Measurements from ENCODE around the gene SLC29A3.

The SLC29A3 gene

DNA sequence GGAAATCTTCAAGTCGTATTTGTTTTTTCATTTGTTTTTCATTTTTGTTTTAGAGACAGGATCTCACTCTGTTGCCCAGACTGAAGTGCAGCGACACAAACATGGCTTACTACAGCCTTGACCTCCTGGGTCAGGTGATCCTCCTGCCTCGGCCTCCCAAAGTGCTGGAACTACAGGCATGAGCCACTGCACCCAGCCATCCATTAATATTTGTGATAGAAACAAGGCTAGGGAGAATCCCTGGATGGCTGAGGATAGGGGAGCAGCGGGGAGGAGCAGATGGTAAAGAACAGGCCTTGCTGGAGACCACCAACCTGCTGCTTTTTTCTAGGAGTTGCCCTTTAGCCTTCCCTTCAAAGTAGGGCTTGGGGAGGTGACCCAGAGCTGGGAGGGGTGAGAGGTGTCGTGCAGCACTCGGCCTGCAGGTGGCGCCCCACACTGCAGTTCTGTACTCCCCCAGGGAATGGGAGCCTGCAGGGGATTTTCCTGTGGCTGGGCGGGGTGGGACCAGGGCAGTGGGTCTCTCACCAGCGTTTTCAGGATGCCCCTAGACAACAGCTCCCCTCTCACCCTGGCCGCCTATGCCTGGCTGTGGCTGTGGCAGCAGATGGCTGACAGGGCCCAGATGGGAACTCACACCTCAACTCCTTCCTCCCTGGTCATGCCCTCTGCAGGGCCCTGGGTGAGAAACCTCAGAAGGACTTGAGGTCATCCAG lies 65.1 kb downstream of the SLC29A3 start:
- no peak overlapping the region for H3K27ac ChIP-seq (ENCODE audit: low read depth, low read length)
- no peaks in the 10 kb centered on the region for H3K9me3 ChIP-seq (ENCODE audit: insufficient read depth, low read depth, low read length)
- H3K9ac ChIP-seq (ENCODE audit: low read depth, low read length) = no peak overlapping the region
- 30% methylated on average over 10 of the region's 10 CpGs for WGBS
- no peaks in the 10 kb centered on the region for H3K27me3 ChIP-seq (ENCODE audit: insufficient read depth, low read length)
- no peak overlapping the region for H3K4me3 ChIP-seq (ENCODE audit: low read length)
- H3K36me3 ChIP-seq (ENCODE audit: insufficient read depth, low read length) = no peaks in the 10 kb centered on the region
- H3K4me1 ChIP-seq (ENCODE audit: insufficient read depth, low read length) = no peaks in the 10 kb centered on the region

GRCh38 chr10:71388171-71388570 lies 69.1 kb downstream of the SLC29A3 start:
- Histone ChIP-seq H3K9me3 (ENCODE audit: insufficient read depth, low read depth, low read length) (no peaks in the 10 kb centered on the region), H3K4me3 (ENCODE audit: low read length) (no peak overlapping the region), H3K9ac (ENCODE audit: low read depth, low read length) (no peak overlapping the region), H3K27ac (ENCODE audit: low read depth, low read length) (no peak overlapping the region), H3K27me3 (ENCODE audit: insufficient read depth, low read length) (peaks cover 7% of the 10 kb centered on the region), H3K4me1 (ENCODE audit: insufficient read depth, low read length) (peaks cover 6% of the 10 kb centered on the region; the same call in 1 of the 2 replicates), H3K36me3 (ENCODE audit: insufficient read depth, low read length) (no peaks in the 10 kb centered on the region)
- 92% methylated on average over 5 of the region's 5 CpGs for WGBS

GRCh38 chr10:71388583-71389310 lies 69.7 kb downstream of the SLC29A3 start:
- Histone ChIP-seq H3K36me3 (ENCODE audit: insufficient read depth, low read length) (no peaks in the 10 kb centered on the region), H3K27ac (ENCODE audit: low read depth, low read length) (no peak overlapping the region), H3K4me1 (ENCODE audit: insufficient read depth, low read length) (peaks cover 6% of the 10 kb centered on the region; the same call in 1 of the 2 replicates), H3K27me3 (ENCODE audit: insufficient read depth, low read length) (peaks cover 12% of the 10 kb centered on the region), H3K9ac (ENCODE audit: low read depth, low read length) (no peak overlapping the region), H3K4me3 (ENCODE audit: low read length) (no peak overlapping the region), H3K9me3 (ENCODE audit: insufficient read depth, low read depth, low read length) (no peaks in the 10 kb centered on the region)
- 89% methylated on average over 8 of the region's 8 CpGs for WGBS

DNA sequence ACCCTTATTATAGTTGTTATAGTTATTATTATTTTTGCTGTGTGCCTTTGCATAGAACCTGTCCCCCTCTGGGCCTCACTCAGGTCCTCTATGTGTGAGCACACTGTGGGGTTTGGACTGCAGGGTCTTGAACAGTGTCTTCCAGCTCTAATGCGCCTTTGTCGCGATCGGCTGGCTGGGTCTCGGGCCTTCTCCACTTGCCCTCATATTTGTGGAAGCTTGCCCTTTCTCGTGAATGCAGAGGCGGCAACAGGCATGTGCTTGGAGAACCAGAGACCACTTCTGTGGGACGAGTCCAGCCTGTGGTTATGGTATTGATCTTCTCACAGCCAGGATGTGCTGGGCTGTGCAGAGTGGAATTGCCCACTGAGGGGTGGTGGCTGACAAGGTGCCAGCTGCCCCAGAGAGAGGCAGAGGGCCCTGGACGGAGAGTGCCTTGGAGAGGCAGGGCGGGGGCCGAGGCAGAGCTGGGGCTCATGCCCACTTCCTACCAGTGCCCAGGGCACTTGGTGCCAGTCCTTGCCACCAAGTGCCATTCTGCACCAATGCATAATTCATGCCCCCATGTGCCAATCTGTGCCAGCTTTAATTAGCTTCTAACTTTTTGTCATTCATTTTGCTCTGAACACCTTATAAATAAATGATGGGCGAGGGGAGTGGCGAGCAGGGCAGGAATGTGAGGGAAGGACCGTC lies 70.9 kb downstream of the SLC29A3 start:
- Histone ChIP-seq H3K4me3 (ENCODE audit: low read length) (no peak overlapping the region), H3K9ac (ENCODE audit: low read depth, low read length) (no peak overlapping the region), H3K9me3 (ENCODE audit: insufficient read depth, low read depth, low read length) (no peaks in the 10 kb centered on the region), H3K27me3 (ENCODE audit: insufficient read depth, low read length) (peaks cover 17% of the 10 kb centered on the region), H3K27ac (ENCODE audit: low read depth, low read length) (no peak overlapping the region), H3K4me1 (ENCODE audit: insufficient read depth, low read length) (peaks cover 6% of the 10 kb centered on the region; the same call in 1 of the 2 replicates), H3K36me3 (ENCODE audit: insufficient read depth, low read length) (no peaks in the 10 kb centered on the region)
- 89% methylated on average over 14 of the region's 14 CpGs for WGBS

DNA sequence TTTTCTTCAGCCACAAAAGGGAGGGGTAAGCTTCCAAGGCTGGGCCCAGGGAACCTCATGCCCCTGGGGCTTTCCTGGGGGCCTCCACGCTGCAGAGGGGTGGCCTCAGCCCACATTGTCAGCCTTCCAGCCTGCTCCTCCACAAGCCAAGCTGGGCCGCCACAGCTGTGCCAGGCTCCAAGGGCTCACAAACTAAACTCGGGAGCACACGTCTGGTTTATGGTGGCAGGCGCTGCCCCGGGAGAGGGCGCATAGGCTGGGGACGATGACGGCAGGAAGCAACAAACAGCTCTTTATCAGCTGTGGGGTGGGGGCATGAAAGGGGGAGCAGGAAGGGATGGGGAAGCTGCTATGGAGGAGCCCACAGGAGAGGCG lies 71.4 kb downstream of the SLC29A3 start:
- Histone ChIP-seq H3K9me3 (ENCODE audit: insufficient read depth, low read depth, low read length) (no peaks in the 10 kb centered on the region), H3K9ac (ENCODE audit: low read depth, low read length) (no peak overlapping the region), H3K27me3 (ENCODE audit: insufficient read depth, low read length) (peaks cover 23% of the 10 kb centered on the region)

GRCh38 chr10:71390921-71391690 lies 72.0 kb downstream of the SLC29A3 start:
- 88% methylated on average over 3 of the region's 3 CpGs for WGBS
- H3K4me1 ChIP-seq (ENCODE audit: insufficient read depth, low read length) = peaks cover 11% of the 10 kb centered on the region; the same call in 1 of the 2 replicates

More for the DNA sequence above, 71.4 kb downstream of the SLC29A3 start:
- Histone ChIP-seq H3K4me1 (ENCODE audit: insufficient read depth, low read length) (peaks cover 6% of the 10 kb centered on the region; the same call in 1 of the 2 replicates), H3K36me3 (ENCODE audit: insufficient read depth, low read length) (no peaks in the 10 kb centered on the region), H3K27ac (ENCODE audit: low read depth, low read length) (no peak overlapping the region), H3K4me3 (ENCODE audit: low read length) (no peak overlapping the region)
- WGBS = 70% methylated on average over 10 of the region's 10 CpGs

DNA sequence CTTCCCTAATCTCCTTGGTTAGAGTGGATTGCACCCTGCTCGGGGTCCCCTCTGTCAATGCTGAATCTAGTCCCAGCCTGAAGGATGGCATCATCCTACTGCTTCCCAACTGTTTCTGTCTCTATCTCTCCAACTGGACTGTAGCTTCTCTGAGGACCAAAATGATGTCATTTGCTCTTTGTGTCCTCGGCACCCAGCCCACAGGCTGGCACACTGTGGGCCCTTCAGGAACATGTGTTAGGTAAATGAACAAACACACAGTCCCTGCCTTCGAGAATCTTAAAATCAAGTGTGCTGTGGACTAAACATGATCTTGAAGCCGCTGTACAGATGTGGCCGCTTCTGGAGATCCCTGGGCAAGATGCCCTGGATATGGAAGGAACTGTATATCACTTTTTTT lies 72.6 kb downstream of the SLC29A3 start:
- Histone ChIP-seq H3K27me3 (ENCODE audit: insufficient read depth, low read length) (peaks cover 32% of the 10 kb centered on the region), H3K9ac (ENCODE audit: low read depth, low read length) (no peak overlapping the region), H3K9me3 (ENCODE audit: insufficient read depth, low read depth, low read length) (no peaks in the 10 kb centered on the region), H3K27ac (ENCODE audit: low read depth, low read length) (no peak overlapping the region), H3K4me1 (ENCODE audit: insufficient read depth, low read length) (peaks cover 11% of the 10 kb centered on the region; the same call in 1 of the 2 replicates), H3K36me3 (ENCODE audit: insufficient read depth, low read length) (no peaks in the 10 kb centered on the region), H3K4me3 (ENCODE audit: low read length) (no peak overlapping the region)
- WGBS = 94% methylated on average over 5 of the region's 5 CpGs

More at GRCh38 chr10:71390921-71391690, 72.0 kb downstream of the SLC29A3 start:
- Histone ChIP-seq H3K9ac (ENCODE audit: low read depth, low read length) (no peak overlapping the region), H3K27ac (ENCODE audit: low read depth, low read length) (no peak overlapping the region), H3K9me3 (ENCODE audit: insufficient read depth, low read depth, low read length) (no peaks in the 10 kb centered on the region), H3K36me3 (ENCODE audit: insufficient read depth, low read length) (no peaks in the 10 kb centered on the region), H3K4me3 (ENCODE audit: low read length) (no peak overlapping the region), H3K27me3 (ENCODE audit: insufficient read depth, low read length) (peaks cover 29% of the 10 kb centered on the region)

DNA sequence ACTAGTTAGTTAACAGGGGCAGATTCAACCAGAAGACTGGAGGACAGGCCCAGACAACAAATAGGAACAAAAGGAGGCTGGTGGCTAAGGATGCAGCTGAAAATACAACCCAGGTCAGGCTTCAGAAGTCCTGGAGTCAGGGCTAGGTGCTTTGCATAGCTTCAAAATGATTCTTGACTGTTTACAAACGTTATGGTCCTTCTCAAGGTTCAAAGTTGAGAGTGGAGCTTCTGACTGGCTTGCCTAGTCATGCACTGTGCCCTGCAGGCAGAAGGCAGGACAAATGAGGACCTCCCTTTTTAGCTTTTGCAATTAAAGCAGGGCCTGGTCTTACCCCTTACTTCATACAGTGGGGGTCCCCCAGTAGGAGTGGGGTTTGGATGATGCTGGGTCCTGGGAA lies 73.2 kb downstream of the SLC29A3 start:
- H3K4me1 ChIP-seq (ENCODE audit: insufficient read depth, low read length) = peaks cover 11% of the 10 kb centered on the region; the same call in 1 of the 2 replicates
- no peaks in the 10 kb centered on the region for H3K36me3 ChIP-seq (ENCODE audit: insufficient read depth, low read length)
- H3K9me3 ChIP-seq (ENCODE audit: insufficient read depth, low read depth, low read length) = no peaks in the 10 kb centered on the region
- H3K9ac ChIP-seq (ENCODE audit: low read depth, low read length) = no peak overlapping the region
- no peak overlapping the region for H3K4me3 ChIP-seq (ENCODE audit: low read length)
- WGBS = 42% methylated on average over 1 of the region's 1 CpG
- H3K27ac ChIP-seq (ENCODE audit: low read depth, low read length) = no peak overlapping the region
- H3K27me3 ChIP-seq (ENCODE audit: insufficient read depth, low read length) = peaks cover 38% of the 10 kb centered on the region

DNA sequence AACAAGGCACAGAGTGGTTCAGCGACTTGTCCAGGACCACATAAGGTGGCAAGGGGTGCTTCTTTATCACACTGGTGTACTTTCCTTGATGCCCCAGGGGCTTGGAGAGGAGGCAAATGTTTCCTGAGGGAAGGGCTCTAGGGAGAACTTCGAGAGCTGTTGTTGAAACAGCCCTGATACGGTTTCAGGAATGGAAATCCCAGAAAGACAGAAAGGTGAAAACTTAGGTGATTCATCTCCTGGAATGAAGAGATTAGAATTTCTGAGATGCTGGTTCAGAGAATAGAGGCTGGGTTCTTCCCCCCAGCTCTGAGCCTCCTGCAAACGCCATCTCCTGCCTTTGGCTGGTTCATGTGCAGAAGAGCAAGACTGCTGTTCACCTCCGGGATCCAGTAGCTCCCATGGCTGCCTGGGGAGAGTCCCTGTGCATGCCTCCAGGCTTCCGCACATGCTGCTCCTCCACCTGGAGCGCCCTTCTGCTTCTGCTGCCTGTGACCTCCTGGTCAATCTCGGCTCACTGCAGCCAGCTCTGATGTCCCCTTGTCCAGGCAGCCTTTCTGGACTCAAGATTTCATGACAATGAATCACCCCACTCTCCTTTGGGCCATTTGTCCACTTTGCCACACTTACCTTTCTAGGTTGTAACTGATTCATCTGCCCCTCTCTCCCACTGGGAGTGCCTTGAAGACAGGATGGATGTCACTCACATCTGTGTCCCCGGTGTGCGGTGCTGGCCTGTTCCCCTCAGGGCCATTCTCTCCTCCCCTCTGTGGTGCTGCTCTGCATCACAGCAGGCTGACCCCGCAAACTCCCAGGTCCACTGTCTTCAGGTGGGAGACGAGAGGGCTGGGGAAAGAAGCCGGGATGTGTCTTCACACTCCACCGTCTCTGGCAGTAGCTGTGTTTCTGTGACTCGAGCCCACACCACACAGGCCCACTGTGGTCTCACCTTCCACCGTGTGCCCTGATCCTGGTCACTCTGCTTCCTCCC lies 74.0 kb downstream of the SLC29A3 start:
- peaks cover 11% of the 10 kb centered on the region; the same call in 1 of the 2 replicates for H3K4me1 ChIP-seq (ENCODE audit: insufficient read depth, low read length)
- H3K9me3 ChIP-seq (ENCODE audit: insufficient read depth, low read depth, low read length) = no peaks in the 10 kb centered on the region
- H3K36me3 ChIP-seq (ENCODE audit: insufficient read depth, low read length) = no peaks in the 10 kb centered on the region
- no peak overlapping the region for H3K9ac ChIP-seq (ENCODE audit: low read depth, low read length)
- H3K27ac ChIP-seq (ENCODE audit: low read depth, low read length) = no peak overlapping the region
- H3K27me3 ChIP-seq (ENCODE audit: insufficient read depth, low read length) = peaks cover 46% of the 10 kb centered on the region
- 90% methylated on average over 16 of the region's 16 CpGs for WGBS
- no peak overlapping the region for H3K4me3 ChIP-seq (ENCODE audit: low read length)
